Glutamatergic neuron (in vitro differentiated cells): ENCODE data around the gene MFRP. TPM values are rescaled to one million over a fixed set of nuclear protein-coding genes. Genes with fewer than 3 reads are reported as not detected.
A peak's percentile ranks its signal among the peaks of the same experiment; 100 is the strongest.

Source experiments
- DNase-seq: peaks from one replicate; pipeline ENCODE4 v3.0.0; 2022
- H3K27ac Mint-ChIP-seq: one replicate; pipeline ENCODE4 v1.8.0; 2020; ENCODE audit warnings: mild to moderate bottlenecking, mixed read lengths, inconsistent platforms; ENCODE audit not compliant: unreplicated experiment
- H3K27me3 Mint-ChIP-seq: one replicate; pipeline ENCODE4 v1.8.0; 2020; ENCODE audit warnings: mild to moderate bottlenecking, moderate library complexity, mixed read lengths, inconsistent platforms; ENCODE audit not compliant: unreplicated experiment
- H3K36me3 Mint-ChIP-seq: one replicate; pipeline ENCODE4 v1.8.0; 2020; ENCODE audit warnings: mild to moderate bottlenecking, mixed read lengths, inconsistent platforms; ENCODE audit not compliant: unreplicated experiment
- H3K4me1 Mint-ChIP-seq: one replicate; pipeline ENCODE4 v1.8.0; 2020; ENCODE audit warnings: mild to moderate bottlenecking, low read depth, mixed read lengths, inconsistent platforms; ENCODE audit not compliant: unreplicated experiment
- H3K4me3 Mint-ChIP-seq: one replicate; pipeline ENCODE4 v1.8.0; 2020; ENCODE audit warnings: mild to moderate bottlenecking, mixed read lengths, inconsistent platforms; ENCODE audit not compliant: unreplicated experiment
- H3K9me3 Mint-ChIP-seq: one replicate; pipeline ENCODE4 v1.8.0; 2020; ENCODE audit warnings: mild to moderate bottlenecking, moderate library complexity, mixed read lengths, inconsistent platforms; ENCODE audit not compliant: unreplicated experiment
- total RNA-seq: library from RNA; stranded (reverse); fragmentation: NEBNext Ultra II Directional; extraction: Animal tissue kit (Norgen Biotek cat#: 25700); gene quantifications from one replicate; pipeline ENCODE4 v1.2.1, GENCODE V29; 2021; ENCODE audit not compliant: unreplicated experiment
- TF ChIP-seq, protein P1 (sequence below): fragments of 200-600 bp; sonication (generic); IDR thresholded peaks from one replicate; pipeline ENCODE4 v1.5.0; 2021; ENCODE audit not compliant: partially characterized antibody, unreplicated experiment

The MFRP gene
- total RNA-seq, 1 donor from 2014 or later = not detected

DNA sequence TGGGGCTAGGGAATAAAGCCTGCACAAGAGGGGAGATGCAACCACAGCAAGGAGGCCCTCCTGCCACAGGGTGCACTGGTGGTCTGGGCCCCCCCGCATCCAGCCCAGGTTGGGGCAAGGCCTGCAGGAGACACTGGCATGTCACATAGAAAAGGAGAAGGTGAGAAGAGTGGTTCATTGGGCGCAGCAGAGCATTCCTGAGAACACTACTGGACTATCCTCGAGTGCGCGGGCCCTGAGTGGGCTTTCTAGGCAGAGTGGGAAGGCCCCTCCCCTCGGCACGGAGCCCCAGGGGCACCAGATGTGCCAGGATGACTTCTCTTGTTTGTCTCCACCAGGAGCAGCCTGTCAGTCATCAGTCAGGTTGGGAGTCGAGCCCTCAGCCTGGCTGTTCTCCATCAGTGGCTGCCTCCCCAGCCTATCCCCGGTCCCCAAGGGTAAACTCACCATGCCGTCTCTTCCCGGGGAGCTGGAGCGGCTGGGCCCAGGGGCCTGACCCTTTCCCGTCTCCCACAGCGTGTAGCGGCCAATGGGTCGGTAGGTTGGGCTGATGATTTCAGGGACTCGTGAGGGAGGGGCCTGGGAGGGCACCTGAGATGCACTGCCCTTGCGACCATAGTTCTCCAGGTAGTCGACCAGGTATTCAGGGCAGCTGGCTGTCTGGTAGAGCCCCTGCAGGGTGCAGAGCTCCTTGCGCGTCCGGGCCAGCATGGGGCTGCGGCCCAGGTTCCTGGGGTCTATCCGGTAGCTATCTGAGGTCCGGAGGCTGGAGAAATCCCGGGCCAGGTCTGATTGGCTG is 26.0 kb upstream of the MFRP start:
- no peak overlapping the region for H3K4me3 Mint-ChIP-seq
- H3K27ac Mint-ChIP-seq = no peak overlapping the region
- TF ChIP-seq, protein P1, sequence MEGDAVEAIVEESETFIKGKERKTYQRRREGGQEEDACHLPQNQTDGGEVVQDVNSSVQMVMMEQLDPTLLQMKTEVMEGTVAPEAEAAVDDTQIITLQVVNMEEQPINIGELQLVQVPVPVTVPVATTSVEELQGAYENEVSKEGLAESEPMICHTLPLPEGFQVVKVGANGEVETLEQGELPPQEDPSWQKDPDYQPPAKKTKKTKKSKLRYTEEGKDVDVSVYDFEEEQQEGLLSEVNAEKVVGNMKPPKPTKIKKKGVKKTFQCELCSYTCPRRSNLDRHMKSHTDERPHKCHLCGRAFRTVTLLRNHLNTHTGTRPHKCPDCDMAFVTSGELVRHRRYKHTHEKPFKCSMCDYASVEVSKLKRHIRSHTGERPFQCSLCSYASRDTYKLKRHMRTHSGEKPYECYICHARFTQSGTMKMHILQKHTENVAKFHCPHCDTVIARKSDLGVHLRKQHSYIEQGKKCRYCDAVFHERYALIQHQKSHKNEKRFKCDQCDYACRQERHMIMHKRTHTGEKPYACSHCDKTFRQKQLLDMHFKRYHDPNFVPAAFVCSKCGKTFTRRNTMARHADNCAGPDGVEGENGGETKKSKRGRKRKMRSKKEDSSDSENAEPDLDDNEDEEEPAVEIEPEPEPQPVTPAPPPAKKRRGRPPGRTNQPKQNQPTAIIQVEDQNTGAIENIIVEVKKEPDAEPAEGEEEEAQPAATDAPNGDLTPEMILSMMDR = no peak
- H3K27me3 Mint-ChIP-seq = peaks cover 11% of the 10 kb centered on the region
- H3K9me3 Mint-ChIP-seq = no peaks in the 10 kb centered on the region
- H3K4me1 Mint-ChIP-seq = peaks cover 41% of the 10 kb centered on the region
- H3K36me3 Mint-ChIP-seq = no peaks in the 10 kb centered on the region
- no peak for DNase-seq

DNA sequence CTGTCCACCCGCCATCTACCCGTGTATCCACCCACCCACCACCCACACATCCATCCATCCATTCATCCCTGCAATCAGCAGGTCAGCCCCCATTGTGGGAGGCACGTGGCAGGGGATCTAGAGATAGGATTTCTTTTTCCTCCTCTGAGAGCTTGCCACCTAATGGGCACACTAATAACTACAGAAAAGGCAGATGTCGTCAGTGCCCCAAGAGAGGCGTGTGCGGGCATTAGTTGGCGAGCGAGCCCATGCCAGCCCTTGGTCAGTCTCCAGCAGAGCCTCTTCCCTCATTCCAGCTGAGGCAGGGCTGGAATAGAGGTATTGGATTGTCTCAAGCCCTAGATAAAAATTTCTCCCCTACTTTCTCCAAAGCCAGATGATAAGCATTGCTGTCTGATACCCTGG is 25.3 kb upstream of the MFRP start:
- Mint-ChIP-seq H3K27me3 (peaks cover 11% of the 10 kb centered on the region), H3K4me1 (peaks cover 41% of the 10 kb centered on the region), H3K36me3 (no peaks in the 10 kb centered on the region), H3K4me3 (no peak overlapping the region), H3K27ac (no peak overlapping the region), H3K9me3 (no peaks in the 10 kb centered on the region)
- no peak for DNase-seq
- TF ChIP-seq, protein P1 = no peak

DNA sequence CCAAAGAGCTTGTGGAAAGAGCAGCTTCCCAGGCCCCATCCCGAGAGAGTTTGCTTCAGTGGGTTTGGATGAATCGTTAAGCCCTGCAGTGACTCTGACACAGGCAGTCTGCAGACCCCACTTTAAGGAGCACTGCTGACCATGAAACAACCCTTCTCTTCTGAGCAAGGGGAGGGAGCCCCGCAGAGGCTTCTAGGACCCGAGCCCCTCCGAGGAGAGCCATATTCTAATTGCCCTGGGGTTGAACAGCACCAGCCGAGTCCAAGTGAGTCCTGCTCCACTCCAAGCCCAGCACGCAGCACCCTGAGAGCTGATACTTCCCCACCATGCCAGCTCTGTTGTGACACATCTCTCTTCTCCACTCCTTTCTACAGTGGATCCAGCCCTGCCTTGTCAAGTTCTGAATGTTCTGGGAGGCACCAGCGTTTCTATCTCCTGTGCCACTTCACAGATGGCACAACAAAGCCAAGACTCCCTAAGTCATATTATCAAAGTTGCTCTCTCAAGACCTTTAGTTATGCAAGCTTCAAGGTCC is 24.6 kb upstream of the MFRP start:
- no peak overlapping the region for H3K27ac Mint-ChIP-seq
- peaks cover 37% of the 10 kb centered on the region for H3K4me1 Mint-ChIP-seq
- no peaks in the 10 kb centered on the region for H3K36me3 Mint-ChIP-seq
- TF ChIP-seq, protein P1 = no peak
- H3K9me3 Mint-ChIP-seq = no peaks in the 10 kb centered on the region
- H3K27me3 Mint-ChIP-seq = peaks cover 9% of the 10 kb centered on the region
- DNase-seq = no peak
- H3K4me3 Mint-ChIP-seq = peak overlapping the region; percentile 31

DNA sequence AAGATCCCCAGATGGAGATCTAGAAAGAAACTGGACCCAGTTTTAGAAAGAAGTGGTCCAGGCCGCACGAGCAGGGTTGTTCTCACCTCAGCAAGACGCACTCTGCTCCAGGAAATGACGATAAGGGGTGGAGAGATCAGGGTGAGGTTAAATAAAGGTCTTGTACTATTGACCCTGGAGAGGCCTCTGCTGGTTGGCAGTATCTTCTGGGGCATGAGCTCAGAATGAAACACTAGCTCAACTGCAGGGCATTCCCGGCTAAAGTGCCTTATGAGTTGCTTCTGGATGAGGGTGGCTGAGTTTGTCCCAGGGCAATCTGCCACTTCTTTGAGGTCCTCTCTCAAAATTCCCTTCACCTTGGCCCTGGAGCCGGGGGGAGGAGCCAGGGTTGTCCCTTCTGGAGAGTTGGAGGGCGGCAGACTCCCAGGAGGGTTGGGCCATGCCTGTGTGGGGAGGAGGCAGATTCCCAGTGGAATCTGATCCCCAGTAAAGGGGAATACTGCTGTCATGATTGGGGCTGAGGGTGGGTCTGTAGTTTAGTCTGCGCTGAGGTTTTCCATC is 24.1 kb upstream of the MFRP start:
- no peak for DNase-seq
- H3K4me3 Mint-ChIP-seq = no peak overlapping the region
- H3K27me3 Mint-ChIP-seq = peaks cover 9% of the 10 kb centered on the region
- peaks cover 37% of the 10 kb centered on the region for H3K4me1 Mint-ChIP-seq
- peaks cover under 1% of the 10 kb centered on the region for H3K9me3 Mint-ChIP-seq
- TF ChIP-seq, protein P1 = no peak
- no peak overlapping the region for H3K27ac Mint-ChIP-seq
- no peaks in the 10 kb centered on the region for H3K36me3 Mint-ChIP-seq
